H1 (cell line): ENCODE results near the gene WFDC5. TPM values are rescaled to one million over a fixed set of nuclear protein-coding genes. Genes with fewer than 3 reads are reported as not detected.

ENCODE experiments used
- CTCF ChIA-PET: fragments of 300-600 bp; sonication (Branson Sonifier 250); formaldehyde crosslinking; loops from one replicate; lab custom pipeline; 2021; ENCODE audit not compliant: partially characterized antibody; lab: Charles Lee
- POLR2A ChIA-PET: fragments of 300-600 bp; sonication (Branson Sonifier 250); formaldehyde crosslinking; loops from one replicate; lab custom pipeline; 2021; ENCODE audit warnings: inconsistent platforms; ENCODE audit not compliant: partially characterized antibody; lab: Charles Lee
- DNase-seq, 2 experiments: peaks; one replicate each; pipeline versions ENCODE4 v3.0.0 to v3.0.0-alpha.2; 2010 to 2022; ENCODE audit warnings: low spot score in 2 of 2, low read depth in 1 of 2, mixed read lengths in 1 of 2
- FAIRE-seq: peaks from 2 replicates; lab custom pipeline; 2011; peaks lifted over from hg19 to GRCh38; lab: Jason Lieb, UNC
- H2AFZ ChIP-seq: 2 replicates; pipeline ENCODE4 v1.8.1; 2012; ENCODE audit warnings: low read length, inconsistent platforms
- H2AK5ac ChIP-seq: 2 replicates; pipeline ENCODE4 v1.6.1; 2013; ENCODE audit warnings: low read depth, low read length
- H2BK120ac ChIP-seq: replicated peaks from 2 replicates; pipeline ENCODE3; 2013; ENCODE audit warnings: low read depth, low read length, inconsistent platforms
- H2BK12ac ChIP-seq: 2 replicates; pipeline ENCODE4 v1.6.1; 2013; ENCODE audit warnings: low read depth, low read length
- H2BK15ac ChIP-seq: 2 replicates; pipeline ENCODE4 v1.6.1; 2013; ENCODE audit warnings: low read length
- H2BK20ac ChIP-seq: 2 replicates; pipeline ENCODE4 v1.6.1; 2013; ENCODE audit warnings: low read length
- H2BK5ac ChIP-seq: 2 replicates; pipeline ENCODE4 v1.6.1; 2013; ENCODE audit warnings: low read depth, low read length
- H3K14ac ChIP-seq: 2 replicates; pipeline ENCODE4 v1.6.1; 2013; ENCODE audit warnings: inconsistent platforms; ENCODE audit not compliant: insufficient read length
- H3K18ac ChIP-seq: 2 replicates; pipeline ENCODE4 v1.6.1; 2013; ENCODE audit warnings: low read length; ENCODE audit errors: extremely low read depth
- H3K23ac ChIP-seq: 2 replicates; pipeline ENCODE4 v1.6.1; 2013; ENCODE audit warnings: inconsistent platforms; ENCODE audit not compliant: insufficient read length
- H3K23me2 ChIP-seq: 2 replicates; pipeline ENCODE4 v1.6.1; 2013; ENCODE audit warnings: low read depth, low read length
- H3K27ac ChIP-seq: 2 replicates; pipeline ENCODE4 v1.6.1; 2011; ENCODE audit warnings: low read depth, low read length, inconsistent platforms
- H3K27me3 ChIP-seq, 4 experiments: replicated peaks in 1 of 4; 1 replicate in 1 of 4; 2 replicates in 3 of 4; pipeline versions ENCODE4 v1.6.1 to v1.8.1; 2011 to 2013; ENCODE audit warnings: low read length in 3 of 4, mild to moderate bottlenecking in 3 of 4, inconsistent platforms in 2 of 4, mixed read lengths in 2 of 4, moderate library complexity in 1 of 4; ENCODE audit not compliant: control insufficient read depth in 3 of 4, insufficient read depth in 3 of 4; ENCODE audit errors: extremely low read depth in 1 of 4
- H3K36me3 ChIP-seq, 4 experiments: 2 replicates each; pipeline versions ENCODE4 v1.6.1 to v1.8.1; 2011 to 2013; ENCODE audit warnings: mild to moderate bottlenecking in 4 of 4, low read length in 3 of 4, moderate library complexity in 2 of 4, control low read depth in 1 of 4, inconsistent platforms in 1 of 4; ENCODE audit not compliant: insufficient read depth in 4 of 4, control insufficient read depth in 2 of 4
- H3K4ac ChIP-seq: replicated peaks from 2 replicates; pipeline ENCODE3; 2013; ENCODE audit warnings: low read length, low read depth, mixed read lengths, inconsistent platforms; ENCODE audit not compliant: insufficient read length
- H3K4me1 ChIP-seq, 4 experiments: replicated peaks in 1 of 4; 1 replicate in 1 of 4; 2 replicates in 3 of 4; pipeline versions ENCODE4 v1.6.1 to v1.8.1; 2011 to 2013; ENCODE audit warnings: low read length in 3 of 4, inconsistent platforms in 2 of 4, mixed read lengths in 1 of 4; ENCODE audit not compliant: insufficient read depth in 4 of 4, control insufficient read depth in 3 of 4
- H3K4me2 ChIP-seq, 2 experiments: 2 replicates each; pipeline versions ENCODE4 v1.6.1 to v1.8.1; 2011 to 2013; ENCODE audit warnings: low read depth in 2 of 2, low read length in 2 of 2, control low read depth in 1 of 2, inconsistent platforms in 1 of 2, mild to moderate bottlenecking in 1 of 2; ENCODE audit not compliant: insufficient read depth in 1 of 2
- H3K4me3 ChIP-seq, 4 experiments: fragments of 200-600, 300-600 bp in 1 of 4; sonication (generic), shearing (Covaris generic), sonication (Bioruptor Twin) in 1 of 4; 2 replicates each; pipeline versions ENCODE4 v1.5.1 to v1.8.1; 2011 to 2016; ENCODE audit warnings: low read length in 4 of 4, low read depth in 3 of 4, control low read depth in 2 of 4, inconsistent platforms in 2 of 4, mild to moderate bottlenecking in 2 of 4, mixed read lengths in 1 of 4, moderate library complexity in 1 of 4; ENCODE audit not compliant: insufficient read depth in 2 of 4; ENCODE audit errors: extremely low read depth in 1 of 4
- H3K56ac ChIP-seq: replicated peaks from 2 replicates; pipeline ENCODE3; 2013; ENCODE audit warnings: low read depth, mild to moderate bottlenecking, mixed read lengths, low read length, inconsistent platforms; ENCODE audit not compliant: insufficient read length
- H3K79me1 ChIP-seq: 2 replicates; pipeline ENCODE4 v1.6.1; 2013; ENCODE audit warnings: low read depth, low read length, control low read depth
- H3K79me2 ChIP-seq, 2 experiments: 2 replicates each; pipeline versions ENCODE4 v1.6.1 to v1.8.1; 2012 to 2013; ENCODE audit warnings: low read length in 2 of 2, mild to moderate bottlenecking in 2 of 2, inconsistent platforms in 1 of 2; ENCODE audit not compliant: insufficient read depth in 2 of 2, control insufficient read depth in 1 of 2
- H3K9ac ChIP-seq, 4 experiments: replicated peaks in 1 of 4; 1 replicate in 1 of 4; 2 replicates in 3 of 4; pipeline versions ENCODE4 v1.6.1 to v1.8.1; 2011 to 2013; ENCODE audit warnings: low read depth in 3 of 4, low read length in 3 of 4, control low read depth in 2 of 4, mild to moderate bottlenecking in 2 of 4, moderate library complexity in 2 of 4, inconsistent platforms in 1 of 4; ENCODE audit errors: extremely low read depth in 1 of 4
- H3K9me3 ChIP-seq, 2 experiments: 2 replicates each; pipeline versions ENCODE4 v1.6.1 to v1.8.1; 2012 to 2013; ENCODE audit warnings: mild to moderate bottlenecking in 2 of 2, moderate library complexity in 2 of 2, control low read depth in 1 of 2, inconsistent platforms in 1 of 2, low read depth in 1 of 2, low read length in 1 of 2, mixed read lengths in 1 of 2; ENCODE audit not compliant: insufficient read depth in 2 of 2
- H4K20me1 ChIP-seq, 2 experiments: replicated peaks in 1 of 2; 2 replicates each; pipeline versions ENCODE3 to v1.8.1; 2011 to 2013; ENCODE audit warnings: inconsistent platforms in 2 of 2, low read length in 2 of 2, mild to moderate bottlenecking in 1 of 2; ENCODE audit not compliant: insufficient read depth in 2 of 2, control insufficient read depth in 1 of 2
- H4K5ac ChIP-seq: 2 replicates; pipeline ENCODE4 v1.6.1; 2013; ENCODE audit warnings: low read length, low read depth, mixed read lengths, inconsistent platforms; ENCODE audit not compliant: insufficient read length
- H4K8ac ChIP-seq: 2 replicates; pipeline ENCODE4 v1.8.0; 2013; ENCODE audit warnings: mild to moderate bottlenecking, moderate library complexity, low read length, inconsistent platforms; ENCODE audit not compliant: insufficient read depth; ENCODE audit errors: extremely low read depth
- H4K91ac ChIP-seq: replicated peaks from 2 replicates; pipeline ENCODE3; 2013; ENCODE audit warnings: low read length, mixed read lengths, inconsistent platforms; ENCODE audit not compliant: insufficient read length
- ASH2L ChIP-seq: fragments of 200-600, 300-600 bp; sonication (generic); IDR thresholded peaks from one replicate; pipeline ENCODE4 v1.7.1; 2017; ENCODE audit warnings: low read length
- BACH1 ChIP-seq: IDR thresholded peaks from 2 replicates; pipeline ENCODE4 v1.6.1; 2012; ENCODE audit warnings: low read length, improper control_type of control experiment
- CHD1 ChIP-seq: IDR thresholded peaks from 2 replicates; pipeline ENCODE4 v1.6.1; 2012; ENCODE audit warnings: low read depth, low read length, improper control_type of control experiment
- EZH2 ChIP-seq: fragments of 200-600 bp; sonication (generic); IDR thresholded peaks from 2 replicates; pipeline ENCODE4 v1.7.1; 2012; ENCODE audit warnings: low read depth, mild to moderate bottlenecking, moderate library complexity, low read length, inconsistent platforms; ENCODE audit not compliant: severe bottlenecking
- GTF2F1 ChIP-seq: IDR thresholded peaks from 2 replicates; pipeline ENCODE4 v1.6.1; 2012; ENCODE audit warnings: low read depth, low read length, improper control_type of control experiment, borderline replicate concordance
- HDAC6 ChIP-seq: IDR thresholded peaks from one replicate; pipeline ENCODE4 v1.7.1; 2012; ENCODE audit warnings: low read depth, mild to moderate bottlenecking, inconsistent platforms, low read length, moderate library complexity
- PHF8 ChIP-seq: fragments of 200-600 bp; sonication (generic); conservative IDR thresholded peaks from 2 replicates; pipeline ENCODE4 v1.7.1; 2012; ENCODE audit warnings: low read depth, mild to moderate bottlenecking, inconsistent platforms, low read length, moderate library complexity
- RNF2 ChIP-seq: fragments of 200-900, 300-1000 bp; sonication (generic); IDR thresholded peaks from 2 replicates; pipeline ENCODE4 v1.7.1; 2016; ENCODE audit warnings: borderline replicate concordance, low read depth, mild to moderate bottlenecking, antibody characterized with exemption, low read length; ENCODE audit not compliant: poor library complexity, severe bottlenecking; ENCODE audit errors: missing control alignments
- SAP30 ChIP-seq: fragments of 300-600 bp; sonication (generic); IDR thresholded peaks from 2 replicates; pipeline ENCODE4 v1.7.1; 2012; ENCODE audit warnings: low read length, moderate library complexity, mild to moderate bottlenecking, inconsistent platforms; ENCODE audit not compliant: insufficient read depth, insufficient replicate concordance
- SP4 ChIP-seq: IDR thresholded peaks from 2 replicates; pipeline ENCODE4 v1.6.1; 2012; ENCODE audit warnings: low read length, inconsistent platforms
- SUZ12 ChIP-seq: fragments of 200-600 bp; sonication (generic); IDR thresholded peaks from 2 replicates; pipeline ENCODE4 v1.6.1; 2012; ENCODE audit warnings: mild to moderate bottlenecking, inconsistent platforms, low read length, moderate library complexity, mixed read lengths
- TAF1 ChIP-seq: IDR thresholded peaks from 2 replicates; pipeline ENCODE4 v1.6.1; 2011; ENCODE audit warnings: mild to moderate bottlenecking, low read depth, low read length
- TEAD4 ChIP-seq: IDR thresholded peaks from 2 replicates; pipeline ENCODE4 v1.6.1; 2012; ENCODE audit warnings: low read depth, low read length, inconsistent platforms, mixed read lengths
- ZNF274 ChIP-seq: IDR thresholded peaks from 2 replicates; pipeline ENCODE4 v1.7.0; 2012; ENCODE audit warnings: low read length, borderline replicate concordance; ENCODE audit errors: extremely low read depth
- WGBS, 2 experiments: shearing (Covaris generic) in 1 of 2; methylation state at CpG; one replicate each; pipeline versions ENCODE4 v1.1.6 to v1.1.7; 2013 to 2015; ENCODE audit warnings: low lambda C conversion rate in 2 of 2, mixed read lengths in 2 of 2, inconsistent platforms in 1 of 2, low coverage in 1 of 2, missing lambda C conversion rate in 1 of 2; ENCODE audit not compliant: insufficient replicate concordance in 2 of 2, insufficient coverage in 1 of 2, insufficient read length in 1 of 2; ENCODE audit errors: extremely low coverage in 1 of 2, missing lambda C conversion rate in 1 of 2; 5-methylcytosine and 5-hydroxymethylcytosine counted together
- polyA plus RNA-seq, 7 experiments: library from polyadenylated mRNA; depleted of rRNA in 3 of 7; stranded (reverse) in 5 of 7; unstranded in 2 of 7; fragments of >200 nt in 5 of 7; fragments of 200-250 nt in 2 of 7; gene quantifications; 1 replicate in 5 of 7; 2 replicates in 1 of 7; 4 replicates in 1 of 7; pipeline versions ENCODE4 v1.2.1 to v1.2.3, GENCODE V29; 2011 to 2013; ENCODE audit warnings: missing spikeins in 2 of 7, mixed read lengths in 2 of 7
- total RNA-seq: library from RNA; stranded (reverse); fragmentation: NEBNext Ultra II Directional; extraction: Animal tissue kit (Norgen Biotek cat#: 25700); gene quantifications from 2 replicates; pipeline ENCODE4 v1.2.1, GENCODE V29; 2021

The WFDC5 gene
- total and polyA plus RNA-seq, 2 of the 8 experiments (the other 6 are each of a cell fraction or from before 2014, with no cell fraction given): not detected

DNA sequence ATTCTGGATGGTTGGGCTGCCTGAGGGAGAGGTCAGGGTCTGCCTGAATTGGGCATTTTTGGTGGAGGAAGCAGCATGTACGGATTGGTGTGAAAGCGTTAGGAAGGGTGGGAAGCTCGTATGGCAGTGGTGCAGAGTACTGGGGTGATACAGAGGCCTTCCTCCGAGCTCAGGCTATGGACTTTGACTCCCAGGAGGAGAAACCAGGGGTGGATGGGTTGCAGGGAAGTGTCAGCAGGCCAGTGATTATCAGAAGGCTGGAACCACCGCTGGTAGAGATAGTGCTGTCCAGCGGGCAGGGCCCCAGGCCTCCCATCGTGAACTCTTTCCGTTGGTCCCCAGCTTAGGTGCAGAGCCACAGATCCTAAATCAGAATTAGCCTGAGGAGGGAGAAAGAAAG, 5.3 kb downstream of the WFDC5 start:
- Histone ChIP-seq H3K4me2 (no peak overlapping the region), H3K4me1 (peaks cover 0 to 7% (median 2%) of the 10 kb centered on the region in 4 experiments; a peak in 5 of 7 replicates), H3K79me1 (no peaks in the 10 kb centered on the region), H4K5ac (no peak overlapping the region), H2BK12ac (no peak overlapping the region), H2BK15ac (no peak overlapping the region), H3K18ac (no peak overlapping the region), H3K36me3 (no peaks in the 10 kb centered on the region), H3K9ac (no peak overlapping the region), H3K79me2 (no peaks in the 10 kb centered on the region), H2AFZ (no peak overlapping the region), H2BK120ac (no peak overlapping the region), H4K91ac (no peak overlapping the region), H3K56ac (no peak overlapping the region), H4K8ac (no peak overlapping the region), H3K27ac (no peak overlapping the region), H3K9me3 (no peaks in the 10 kb centered on the region), H3K14ac (no peak overlapping the region), H3K23ac (no peak overlapping the region), H3K4ac (no peak overlapping the region), H4K20me1 (no peaks in the 10 kb centered on the region), H3K23me2 (no peaks in the 10 kb centered on the region), H3K4me3 (no peak overlapping the region), H2BK20ac (no peak overlapping the region), H3K27me3 (no peaks in the 10 kb centered on the region), H2BK5ac (no peak overlapping the region), H2AK5ac (no peak overlapping the region)
- ChIA-PET POLR2A (interaction anchor here (3.9 kb wide), 1 partner anchor 9 kb away, joined by 18 read pairs; the partner anchor contains the start of gene KCNS1), CTCF (interaction anchor here (1.0 to 13.8 kb wide), 11 partner anchors 11 to 182 kb away, joined by 3 to 210 read pairs (median 17); partner anchors contain the start of gene KCNS1)
- DNase-seq (peak in 1 of 2 experiments; percentile 22), FAIRE-seq (no peak)
- TF ChIP-seq ZNF274 (no peak), TEAD4 (no peak), ASH2L (no peak), SP4 (no peak), SUZ12 (no peak), SAP30 (no peak), RNF2 (no peak), HDAC6 (no peak), GTF2F1 (no peak), EZH2 (no peak), TAF1 (no peak), CHD1 (no peak), PHF8 (no peak), BACH1 (no peak)
- WGBS, 2 experiments: 76% methylated on average over 8 of the region's 8 CpGs; no CpG with 5 or more reads in 1 of the 2 experiments
